ENCODE measurements around the gene RNF11.

Gene RNF11

DNA sequence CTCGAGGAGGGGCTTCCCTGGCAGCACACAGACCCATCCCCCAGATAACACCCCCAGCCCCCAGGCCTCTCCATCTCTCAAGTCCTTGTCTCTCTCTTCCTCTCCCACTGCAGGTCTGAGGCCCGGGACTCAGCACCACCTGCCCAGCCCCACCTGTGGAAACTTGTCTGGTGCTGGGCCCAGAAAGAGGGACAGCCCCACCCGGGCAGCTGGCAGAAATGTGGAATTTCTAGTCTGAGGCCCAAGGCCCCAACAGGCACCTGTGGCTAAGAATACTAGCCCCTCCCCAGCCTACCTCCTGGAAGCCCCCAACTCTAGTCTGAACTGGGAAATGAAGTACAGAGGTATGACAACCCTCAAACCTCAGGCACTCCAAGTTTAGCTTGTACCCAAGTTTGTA, 78.9 kb downstream of the RNF11 start:
- DNase-seq (ENCODE audit: low spot score): no peak

DNA sequence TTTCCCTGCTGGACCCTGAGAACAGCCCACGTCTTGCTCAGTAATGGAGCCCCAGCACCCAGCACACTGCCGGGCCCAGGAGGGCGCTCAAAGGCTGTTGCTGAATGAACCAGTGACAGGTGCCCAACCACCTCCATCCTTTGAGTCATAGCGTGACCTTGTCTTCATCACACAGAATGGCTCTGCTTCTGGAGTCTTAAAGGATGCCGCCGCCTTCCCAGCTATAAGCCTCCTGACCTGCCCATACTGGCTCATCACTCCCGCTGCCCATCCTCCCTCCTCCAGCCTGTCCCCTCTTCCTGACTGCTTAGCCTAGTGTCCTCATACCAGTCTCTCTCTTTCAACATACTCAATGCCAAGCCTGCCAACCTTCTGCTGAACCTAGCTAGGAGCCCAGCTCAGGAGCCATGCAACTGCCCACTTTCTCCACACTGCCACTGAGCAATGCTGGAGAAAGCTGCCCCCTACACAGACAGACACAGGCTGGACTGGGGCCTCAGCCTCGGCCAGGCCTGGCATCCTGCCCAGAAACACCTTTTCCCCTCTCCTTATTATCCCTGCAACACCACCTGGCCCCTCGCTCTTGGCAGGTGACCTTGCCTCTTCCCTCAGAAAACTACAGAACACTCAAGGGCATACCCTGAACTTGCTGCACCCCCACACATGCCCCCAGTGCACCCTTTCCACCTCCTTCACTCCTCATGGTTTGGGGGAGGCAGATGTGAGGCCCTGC, 80.2 kb downstream of the RNF11 start:
- DNase-seq (ENCODE audit: low spot score): no peak

DNA sequence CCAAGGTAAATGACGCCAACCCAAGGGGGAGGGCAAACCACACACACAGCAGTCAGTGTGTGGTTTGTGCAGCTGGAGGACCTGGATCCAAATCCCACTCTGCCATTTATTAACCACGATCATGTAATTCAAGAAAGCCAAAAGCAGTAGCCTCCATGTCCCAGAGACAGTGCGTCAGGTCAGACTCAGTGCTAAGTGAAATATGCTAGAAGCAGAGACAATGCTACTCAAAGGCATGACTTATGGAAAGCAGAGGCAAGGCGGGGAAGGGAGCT, 80.7 kb downstream of the RNF11 start:
- no peak for DNase-seq (ENCODE audit: low spot score)

DNA sequence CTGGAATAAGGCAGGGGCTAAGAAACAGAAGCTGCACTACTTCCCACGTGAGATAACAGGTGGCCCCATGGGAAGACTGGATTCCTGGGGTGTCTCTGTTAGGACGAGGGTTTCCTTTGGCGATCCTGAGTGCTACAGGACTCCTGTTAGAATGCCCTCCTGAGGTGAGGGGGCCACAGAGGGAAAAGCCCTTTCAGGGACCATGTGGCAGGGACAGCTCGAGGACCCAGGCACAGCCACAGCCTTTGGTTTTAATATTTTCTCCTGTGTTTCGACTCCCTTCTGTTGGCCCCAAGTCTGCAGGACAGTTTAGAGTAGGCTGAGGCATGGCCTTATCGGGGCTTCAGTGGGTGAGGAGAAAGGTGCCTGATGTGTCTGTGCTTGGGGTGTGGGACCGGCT, 81.7 kb downstream of the RNF11 start:
- DNase-seq (ENCODE audit: low spot score): no peak

DNA sequence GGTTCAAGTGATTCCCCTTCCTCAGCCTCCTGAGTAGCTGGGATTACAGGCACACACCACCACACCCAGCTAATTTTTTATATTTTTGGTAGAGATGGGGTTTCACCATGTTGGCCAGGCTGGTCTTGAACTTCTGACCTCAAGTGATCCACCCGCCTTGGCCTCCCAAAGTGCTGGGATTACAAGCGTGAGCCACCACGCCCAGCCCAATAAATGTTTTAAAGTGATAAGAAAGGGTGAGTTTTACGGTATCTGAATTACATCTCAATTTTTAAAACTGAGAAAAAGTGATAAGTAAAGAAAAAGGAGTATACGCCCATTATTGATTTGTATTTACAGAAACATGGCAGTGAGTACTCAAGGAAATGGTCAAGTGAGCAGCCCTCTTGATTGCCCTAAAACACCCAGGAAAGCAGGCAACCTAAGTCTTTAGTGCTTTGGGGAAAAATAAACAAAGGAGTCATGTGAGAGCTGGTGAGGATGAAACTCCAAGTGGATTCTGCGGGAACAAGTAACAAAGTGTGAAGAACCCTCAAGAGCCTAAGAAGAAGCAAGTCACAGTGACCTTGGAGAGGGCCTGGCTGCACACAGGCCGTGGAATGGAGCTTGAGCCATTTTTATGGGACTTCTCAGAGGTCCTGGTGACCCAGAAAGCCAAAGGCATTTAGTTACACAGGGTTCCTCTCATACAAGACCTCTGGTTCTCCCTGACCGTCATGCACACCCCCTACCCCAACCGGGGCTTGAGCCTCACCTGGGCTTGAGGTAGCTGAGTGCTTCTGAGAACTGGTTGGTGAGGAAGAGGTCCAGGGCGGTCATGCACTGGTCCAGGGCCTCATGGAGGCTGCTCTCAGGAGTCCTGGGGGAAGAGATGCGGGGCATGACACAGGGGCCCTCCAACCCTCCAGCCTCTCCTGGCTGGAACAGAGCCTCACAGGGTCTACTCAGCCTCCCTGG, 85.2 kb downstream of the RNF11 start:
- DNase-seq (ENCODE audit: low spot score): no peak

DNA sequence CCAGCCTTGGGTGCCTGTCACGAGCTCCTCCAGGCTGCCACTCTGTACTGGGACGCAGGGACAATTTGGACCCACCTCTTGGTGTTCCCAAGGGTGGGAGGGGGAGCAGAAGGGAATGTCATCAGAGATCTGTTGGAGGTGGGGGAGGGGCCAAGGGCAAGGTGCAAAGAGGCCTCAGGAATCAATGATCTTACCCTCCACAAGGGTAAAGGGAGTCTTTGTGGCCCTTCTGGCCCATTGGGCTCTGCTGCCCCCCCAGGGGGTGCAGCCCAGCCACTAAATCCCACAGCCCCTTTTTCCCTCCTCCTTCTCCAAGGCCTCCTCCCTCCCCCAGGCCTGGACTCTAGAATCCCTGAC, 85.8 kb downstream of the RNF11 start:
- no peak for DNase-seq (ENCODE audit: low spot score)

DNA sequence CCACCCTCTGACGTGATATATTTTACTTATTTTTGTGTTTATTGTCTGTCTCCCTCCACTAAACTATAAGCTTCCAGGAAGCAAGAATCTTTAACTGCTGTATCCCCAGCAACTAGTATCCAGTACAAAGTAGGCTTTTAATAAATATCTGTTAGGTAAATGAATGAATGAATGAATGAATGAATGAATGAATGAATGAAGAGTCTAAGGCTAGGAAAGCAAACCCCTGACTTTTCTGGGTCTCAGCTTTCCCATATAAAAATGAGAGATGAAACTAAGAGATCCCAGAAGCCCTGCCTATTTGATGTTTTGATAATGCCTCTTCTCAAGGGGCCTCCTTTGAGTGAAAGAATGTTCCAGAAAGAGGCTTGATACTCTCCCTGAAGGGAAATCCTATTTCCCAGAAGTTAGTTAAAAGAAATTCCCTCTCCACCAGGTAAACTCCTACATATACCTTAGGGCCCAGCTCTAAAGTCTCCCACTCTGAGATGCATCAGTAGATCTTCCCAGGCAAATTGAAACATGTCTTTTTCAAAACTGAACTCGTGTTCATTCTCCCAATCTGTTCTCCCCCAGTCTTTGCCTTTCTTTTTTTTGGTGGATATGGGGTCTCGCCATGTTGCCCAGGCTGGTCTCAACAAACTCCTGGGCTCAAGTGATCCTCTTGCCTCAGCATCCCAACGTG, 86.5 kb downstream of the RNF11 start:
- DNase-seq (ENCODE audit: low spot score): no peak
